H1 (cell line): ENCODE data around the gene TRPT1.

Experiments used
- BCL11A ChIP-seq, 2 experiments: IDR thresholded peaks; one replicate each; pipeline ENCODE4 v1.6.1; 2011; ENCODE audit warnings: low read depth in 2 of 2, low read length in 2 of 2, mild to moderate bottlenecking in 2 of 2
- CTCF ChIP-seq, 3 experiments: IDR thresholded peaks; 1 replicate in 2 of 3; 2 replicates in 1 of 3; pipeline versions ENCODE4 v1.5.1 to v1.6.1; 2011; ENCODE audit warnings: low read length in 3 of 3, mild to moderate bottlenecking in 3 of 3, inconsistent platforms in 2 of 3, low read depth in 1 of 3, moderate library complexity in 1 of 3; ENCODE audit not compliant: insufficient read depth in 1 of 3; ENCODE audit errors: control extremely low read depth in 1 of 3
- NRF1 ChIP-seq: IDR thresholded peaks from 2 replicates; pipeline ENCODE4 v1.6.1; 2011; ENCODE audit warnings: mild to moderate bottlenecking, low read depth, low read length, improper control_type of control experiment
- POLR2AphosphoS5 ChIP-seq: IDR thresholded peaks from 2 replicates; pipeline ENCODE4 v1.6.1; 2011; ENCODE audit warnings: low read depth, low read length
- RAD21 ChIP-seq, 2 experiments: IDR thresholded peaks in 1 of 2; conservative IDR thresholded peaks in 1 of 2; 2 replicates each; pipeline ENCODE4 v1.6.1; 2011; ENCODE audit warnings: low read depth in 2 of 2, low read length in 2 of 2, improper control_type of control experiment in 1 of 2, inconsistent platforms in 1 of 2, mild to moderate bottlenecking in 1 of 2, moderate library complexity in 1 of 2
- RNF2 ChIP-seq: fragments of 200-900, 300-1000 bp; sonication (generic); IDR thresholded peaks from 2 replicates; pipeline ENCODE4 v1.7.1; 2016; ENCODE audit warnings: borderline replicate concordance, low read depth, mild to moderate bottlenecking, antibody characterized with exemption, low read length; ENCODE audit not compliant: poor library complexity, severe bottlenecking; ENCODE audit errors: missing control alignments
- SAP30 ChIP-seq: fragments of 300-600 bp; sonication (generic); IDR thresholded peaks from 2 replicates; pipeline ENCODE4 v1.7.1; 2012; ENCODE audit warnings: low read length, moderate library complexity, mild to moderate bottlenecking, inconsistent platforms; ENCODE audit not compliant: insufficient read depth, insufficient replicate concordance
- SRF ChIP-seq: IDR thresholded peaks from 2 replicates; pipeline ENCODE4 v1.6.1; 2011; ENCODE audit warnings: mild to moderate bottlenecking, low read depth, low read length, moderate library complexity

DNA sequence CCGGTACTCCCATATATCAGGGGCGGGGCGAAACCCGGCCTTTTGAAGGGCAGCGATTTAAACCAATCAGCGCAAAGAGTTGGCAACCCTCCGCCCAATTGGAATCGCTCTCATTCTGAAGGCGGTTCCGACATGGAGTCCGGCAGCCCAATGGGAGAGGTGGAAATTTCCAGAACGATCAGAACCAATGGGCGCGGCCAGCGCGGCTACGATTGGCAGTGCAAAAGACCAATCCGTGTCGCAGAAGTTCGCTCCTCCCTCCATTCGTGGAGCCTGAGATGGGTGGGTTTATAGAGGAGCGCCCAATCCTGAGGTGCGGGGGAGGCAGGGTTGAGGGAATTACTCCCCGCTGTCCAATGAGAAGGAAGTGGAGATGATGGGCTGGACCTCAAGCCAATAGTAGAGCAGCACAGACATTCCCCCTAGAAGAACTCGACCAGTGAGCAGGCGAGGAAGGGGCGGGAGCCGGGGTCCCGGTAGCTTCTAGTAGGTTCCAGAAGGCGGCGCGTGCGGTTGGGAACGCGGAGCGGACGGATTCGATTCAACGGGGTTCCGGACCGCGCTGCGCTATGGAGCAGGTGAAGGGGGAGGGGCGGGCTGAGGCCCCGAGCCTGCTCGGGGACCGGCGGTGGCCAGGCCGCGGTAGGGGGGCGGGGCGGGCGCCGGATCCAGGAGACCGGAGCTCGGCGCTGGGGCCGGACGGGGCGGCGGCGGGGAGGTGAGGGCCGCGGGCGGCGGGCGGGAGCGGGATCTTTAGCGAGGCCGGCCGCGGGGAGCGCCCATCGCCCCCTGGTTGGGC lies 40.1 kb downstream of the TRPT1 start, which contains the start of gene STIP1:
- peak; percentile 87; the same call in 1 of the 2 replicates for TF ChIP-seq POLR2AphosphoS5
- TF ChIP-seq SAP30 = no peak
- TF ChIP-seq RAD21 (IDR thresholded peaks at IDR 0.05 in 1 of 2, conservative IDR thresholded peaks at IDR 0.05 in 1 of 2; ENCODE audit: low read depth in 2 of 2, low read length in 2 of 2) = peak in 1 of 2 experiments; percentile 23; a peak in 1 of 4 replicates
- TF ChIP-seq BCL11A (IDR thresholded peaks at IDR 0.05; ENCODE audit: low read depth in 2 of 2, low read length in 2 of 2) = no peak
- TF ChIP-seq NRF1 = no peak
- no peak for TF ChIP-seq SRF
- TF ChIP-seq RNF2 = no peak
- peak; percentile 35 to 50 (median 42) for TF ChIP-seq CTCF (IDR thresholded peaks at IDR 0.05; ENCODE audit: control extremely low read depth in 1 of 3, insufficient read depth in 1 of 3, low read depth in 1 of 3, low read length in 3 of 3)
